Thyroid gland (tissue), 4 donors: Measurements from ENCODE around the gene RAB40C. TPM values are rescaled to one million over a fixed set of nuclear protein-coding genes. Genes with fewer than 3 reads are reported as not detected.
A peak's percentile ranks its signal among the peaks of the same experiment; 100 is the strongest.

Experiments used
- DNase-seq, 2 donors: peaks; one replicate each; pipeline ENCODE4 v3.0.0-alpha.2; 2019
- H3K27ac ChIP-seq, 3 donors: fragments of 200-600 bp; sonication (generic); 1 replicate in 2 of 3; 2 replicates in 1 of 3; pipeline ENCODE4 v1.5.1; 2016 to 2019; ENCODE audit warnings: mild to moderate bottlenecking in 1 of 3, moderate library complexity in 1 of 3
- H3K27me3 ChIP-seq: fragments of 200-600 bp; sonication (generic); one replicate; pipeline ENCODE4 v1.5.1; 2019
- H3K36me3 ChIP-seq, 2 donors: fragments of 200-600 bp; sonication (generic); one replicate each; pipeline ENCODE4 v1.5.1; 2016 to 2019
- H3K4me1 ChIP-seq, 2 donors: fragments of 200-600 bp; sonication (generic); one replicate each; pipeline ENCODE4 v1.5.1; 2017 to 2019
- H3K4me3 ChIP-seq, 3 donors: fragments of 200-600 bp; sonication (generic); replicated peaks in 1 of 3; 1 replicate in 2 of 3; 2 replicates in 1 of 3; pipeline ENCODE4 v1.5.1; 2016; ENCODE audit warnings: mild to moderate bottlenecking in 1 of 3
- H3K9me3 ChIP-seq: fragments of 200-600 bp; sonication (generic); one replicate; pipeline ENCODE4 v1.5.1; 2017
- CTCF ChIP-seq, 6 experiments: fragments of 200-600 bp in 3 of 6; fragments of 450-650 bp in 3 of 6; sonication (generic) in 3 of 6; IDR thresholded peaks; one replicate each; pipeline ENCODE4 v1.5.1; 2016 to 2019; ENCODE audit warnings: antibody characterized with exemption in 6 of 6, mild to moderate bottlenecking in 2 of 6, inconsistent platforms in 1 of 6, moderate library complexity in 1 of 6
- POLR2A ChIP-seq, 2 donors: fragments of 450-650 bp; IDR thresholded peaks; one replicate each; pipeline ENCODE4 v1.6.1; 2017; ENCODE audit warnings: antibody characterized with exemption in 2 of 2, mild to moderate bottlenecking in 2 of 2, moderate library complexity in 1 of 2
- WGBS, 2 donors: methylation state at CpG; one replicate each; pipeline ENCODE4 v1.1.5; 2017; 5-methylcytosine and 5-hydroxymethylcytosine counted together
- intact Hi-C: fragments of 100-400 bp; cut with DNase I; formaldehyde crosslinking; loops from one replicate; pipeline ENCODE4 v1.15.1; 2023
- total RNA-seq, 4 donors: library from RNA; depleted of rRNA; stranded (reverse); fragments of >200 nt; gene quantifications; one replicate each; pipeline ENCODE4 v1.2.3, GENCODE V29; 2016

The RAB40C gene
- total RNA-seq, 4 donors from 2014 or later, result 17.7 to 24.4 (median 18.4) TPM

- intact Hi-C loops, result no loop called here
- no peak within 1 kb of the TSS for H3K4me3 ChIP-seq
- peak; percentile 38 to 42 for DNase-seq
- TF ChIP-seq CTCF (IDR thresholded peaks at IDR 0.05), result no peak
- TF ChIP-seq POLR2A (IDR thresholded peaks at IDR 0.05), result no peak
- H3K9me3 ChIP-seq, result no peaks in the 10 kb centered on the region
- H3K27ac ChIP-seq, result no peak within 1 kb of the TSS
- no peaks in the 10 kb centered on the region for H3K27me3 ChIP-seq
- peaks cover 27 to 34% of the 10 kb centered on the region in 2 donors for H3K36me3 ChIP-seq
- WGBS, 2 donors, result 14 to 29% methylated on average over 11 to 14 of the region's 73 CpGs
- peaks cover 11 to 20% of the 10 kb centered on the region in 2 donors for H3K4me1 ChIP-seq
Measured at GRCh38 chr16:674968-675883, 85.4 kb downstream of the RAB40C start, which contains the start of gene RHBDL1. Gene RHBDL1 (plus strand): TSS chr16:675671. CDS start chr16:675791, 120 bp downstream.

DNA sequence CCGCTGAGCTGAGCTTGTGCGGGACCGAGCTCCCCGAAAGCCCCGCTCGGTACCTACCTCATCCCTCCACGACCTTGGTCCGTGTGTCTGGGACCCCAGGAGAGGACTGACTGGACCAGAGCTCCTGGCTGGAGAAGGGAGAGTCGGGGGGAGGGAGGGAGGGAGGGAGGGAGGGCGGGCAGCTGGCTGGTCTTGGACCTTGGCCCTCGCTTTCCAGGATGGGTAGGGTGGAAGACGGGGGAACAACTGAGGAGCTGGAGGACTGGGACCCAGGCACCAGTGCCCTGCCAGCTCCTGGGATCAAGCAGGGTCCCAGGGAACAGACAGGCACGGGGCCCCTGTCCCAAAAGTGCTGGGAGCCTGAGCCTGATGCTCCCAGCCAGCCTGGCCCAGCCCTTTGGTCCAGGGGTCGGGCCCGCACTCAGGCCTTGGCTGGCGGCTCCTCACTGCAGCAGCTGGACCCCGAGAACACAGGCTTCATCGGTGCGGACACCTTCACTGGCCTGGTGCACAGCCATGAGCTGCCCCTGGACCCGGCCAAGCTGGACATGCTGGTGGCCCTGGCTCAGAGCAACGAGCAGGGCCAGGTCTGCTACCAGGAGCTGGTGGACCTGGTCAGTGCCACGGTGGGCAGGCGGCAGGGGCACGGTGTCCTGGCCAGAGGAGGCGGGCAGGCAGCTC, 86.2 kb downstream of the RAB40C start:
- Histone ChIP-seq H3K36me3 (peaks cover 19 to 26% of the 10 kb centered on the region in 2 donors), H3K4me1 (peaks cover 15 to 22% of the 10 kb centered on the region in 2 donors), H3K27ac (no peak overlapping the region), H3K4me3 (no peak overlapping the region), H3K27me3 (no peaks in the 10 kb centered on the region), H3K9me3 (no peaks in the 10 kb centered on the region)
- no peak for DNase-seq
- TF ChIP-seq CTCF (IDR thresholded peaks at IDR 0.05) (no peak), POLR2A (IDR thresholded peaks at IDR 0.05) (no peak)
- 57 to 61% methylated on average over 4 to 12 of the region's 25 CpGs for WGBS, 2 donors
- intact Hi-C loops, result no loop called here

- intact Hi-C loops, result no loop called here
Measured at GRCh38 chr16:676565-676902, 86.7 kb downstream of the RAB40C start.

GRCh38 chr16:676913-677312, 87.0 kb downstream of the RAB40C start:
- no peaks in the 10 kb centered on the region for H3K27me3 ChIP-seq
- peaks cover 21 to 31% of the 10 kb centered on the region in 2 donors for H3K4me1 ChIP-seq
- DNase-seq, result no peak
- no peaks in the 10 kb centered on the region for H3K9me3 ChIP-seq
- 48 to 69% methylated on average over 12 to 14 of the region's 23 CpGs for WGBS, 2 donors
- H3K4me3 ChIP-seq, result no peak overlapping the region
- TF ChIP-seq CTCF (IDR thresholded peaks at IDR 0.05), result no peak
- TF ChIP-seq POLR2A (IDR thresholded peaks at IDR 0.05), result no peak
- no peak overlapping the region for H3K27ac ChIP-seq
- H3K36me3 ChIP-seq, result peaks cover 17 to 20% of the 10 kb centered on the region in 2 donors
- intact Hi-C loops, result no loop called here

More at GRCh38 chr16:676565-676902, 86.7 kb downstream of the RAB40C start:
- TF ChIP-seq POLR2A (IDR thresholded peaks at IDR 0.05) (no peak), CTCF (IDR thresholded peaks at IDR 0.05) (no peak)
- WGBS, 2 donors, result 85% methylated on average over 10 of the region's 21 CpGs; no CpG with 5 or more reads in 1 of the 2 donors
- Histone ChIP-seq H3K27ac (no peak overlapping the region), H3K36me3 (peaks cover 14 to 21% of the 10 kb centered on the region in 2 donors), H3K9me3 (no peaks in the 10 kb centered on the region), H3K4me3 (no peak overlapping the region), H3K4me1 (peaks cover 20 to 27% of the 10 kb centered on the region in 2 donors), H3K27me3 (no peaks in the 10 kb centered on the region)
- DNase-seq, result no peak
